Measurements from ENCODE around the gene FXR2. TPM values are rescaled to one million over a fixed set of nuclear protein-coding genes. Genes with fewer than 3 reads are reported as not detected.

The FXR2 gene
- total RNA-seq, 1 experiment from 2014 or later: 35.1 TPM

DNA sequence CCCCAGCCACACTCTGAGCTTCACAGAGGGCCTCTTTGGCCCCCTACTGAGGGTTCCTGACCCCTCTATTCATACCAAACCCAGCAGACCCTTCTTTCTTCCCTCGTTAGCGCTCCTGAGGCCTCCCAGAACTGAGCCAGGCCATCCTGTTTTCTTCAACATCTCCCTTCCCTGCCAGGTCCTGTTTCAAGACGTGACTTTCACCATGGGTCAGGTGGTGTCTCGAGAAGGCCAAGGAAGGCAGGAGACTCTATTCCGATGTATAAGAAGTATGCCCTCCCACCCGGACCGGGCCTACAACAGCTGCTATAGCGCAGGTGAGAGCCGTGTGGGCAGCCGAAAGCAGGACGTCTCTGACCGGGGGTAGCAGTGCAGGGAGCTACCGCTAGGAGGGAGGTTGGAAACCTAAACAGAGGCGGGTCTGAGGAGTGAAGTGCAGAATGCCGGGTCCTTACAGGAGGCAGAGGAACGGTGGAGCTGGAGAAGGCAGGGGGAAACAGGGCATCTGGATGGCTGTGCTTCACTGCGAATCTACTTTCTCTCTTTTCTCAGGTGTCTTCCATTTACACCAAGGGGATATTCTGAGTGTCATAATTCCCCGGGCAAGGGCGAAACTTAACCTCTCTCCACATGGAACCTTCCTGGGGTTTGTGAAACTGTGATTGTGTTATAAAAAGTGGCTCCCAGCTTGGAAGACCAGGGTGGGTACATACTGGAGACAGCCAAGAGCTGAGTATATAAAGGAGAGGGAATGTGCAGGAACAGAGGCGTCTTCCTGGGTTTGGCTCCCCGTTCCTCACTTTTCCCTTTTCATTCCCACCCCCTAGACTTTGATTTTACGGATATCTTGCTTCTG is 54.3 kb downstream of the FXR2 start (continued):
- TF ChIP-seq, protein P1, sequence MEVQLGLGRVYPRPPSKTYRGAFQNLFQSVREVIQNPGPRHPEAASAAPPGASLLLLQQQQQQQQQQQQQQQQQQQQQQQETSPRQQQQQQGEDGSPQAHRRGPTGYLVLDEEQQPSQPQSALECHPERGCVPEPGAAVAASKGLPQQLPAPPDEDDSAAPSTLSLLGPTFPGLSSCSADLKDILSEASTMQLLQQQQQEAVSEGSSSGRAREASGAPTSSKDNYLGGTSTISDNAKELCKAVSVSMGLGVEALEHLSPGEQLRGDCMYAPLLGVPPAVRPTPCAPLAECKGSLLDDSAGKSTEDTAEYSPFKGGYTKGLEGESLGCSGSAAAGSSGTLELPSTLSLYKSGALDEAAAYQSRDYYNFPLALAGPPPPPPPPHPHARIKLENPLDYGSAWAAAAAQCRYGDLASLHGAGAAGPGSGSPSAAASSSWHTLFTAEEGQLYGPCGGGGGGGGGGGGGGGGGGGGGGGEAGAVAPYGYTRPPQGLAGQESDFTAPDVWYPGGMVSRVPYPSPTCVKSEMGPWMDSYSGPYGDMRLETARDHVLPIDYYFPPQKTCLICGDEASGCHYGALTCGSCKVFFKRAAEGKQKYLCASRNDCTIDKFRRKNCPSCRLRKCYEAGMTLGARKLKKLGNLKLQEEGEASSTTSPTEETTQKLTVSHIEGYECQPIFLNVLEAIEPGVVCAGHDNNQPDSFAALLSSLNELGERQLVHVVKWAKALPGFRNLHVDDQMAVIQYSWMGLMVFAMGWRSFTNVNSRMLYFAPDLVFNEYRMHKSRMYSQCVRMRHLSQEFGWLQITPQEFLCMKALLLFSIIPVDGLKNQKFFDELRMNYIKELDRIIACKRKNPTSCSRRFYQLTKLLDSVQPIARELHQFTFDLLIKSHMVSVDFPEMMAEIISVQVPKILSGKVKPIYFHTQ (CRISPR knock-in tag; IDR thresholded peaks at IDR 0.05): no peak
- TF ChIP-seq, protein P2, sequence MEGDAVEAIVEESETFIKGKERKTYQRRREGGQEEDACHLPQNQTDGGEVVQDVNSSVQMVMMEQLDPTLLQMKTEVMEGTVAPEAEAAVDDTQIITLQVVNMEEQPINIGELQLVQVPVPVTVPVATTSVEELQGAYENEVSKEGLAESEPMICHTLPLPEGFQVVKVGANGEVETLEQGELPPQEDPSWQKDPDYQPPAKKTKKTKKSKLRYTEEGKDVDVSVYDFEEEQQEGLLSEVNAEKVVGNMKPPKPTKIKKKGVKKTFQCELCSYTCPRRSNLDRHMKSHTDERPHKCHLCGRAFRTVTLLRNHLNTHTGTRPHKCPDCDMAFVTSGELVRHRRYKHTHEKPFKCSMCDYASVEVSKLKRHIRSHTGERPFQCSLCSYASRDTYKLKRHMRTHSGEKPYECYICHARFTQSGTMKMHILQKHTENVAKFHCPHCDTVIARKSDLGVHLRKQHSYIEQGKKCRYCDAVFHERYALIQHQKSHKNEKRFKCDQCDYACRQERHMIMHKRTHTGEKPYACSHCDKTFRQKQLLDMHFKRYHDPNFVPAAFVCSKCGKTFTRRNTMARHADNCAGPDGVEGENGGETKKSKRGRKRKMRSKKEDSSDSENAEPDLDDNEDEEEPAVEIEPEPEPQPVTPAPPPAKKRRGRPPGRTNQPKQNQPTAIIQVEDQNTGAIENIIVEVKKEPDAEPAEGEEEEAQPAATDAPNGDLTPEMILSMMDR (IDR thresholded peaks at IDR 0.05): peak; percentile 50
- TF ChIP-seq ZNF416 (CRISPR knock-in tag; IDR thresholded peaks at IDR 0.05) (no peak), JAZF1 (CRISPR knock-in tag; IDR thresholded peaks at IDR 0.05) (no peak), NFATC4 (CRISPR knock-in tag; IDR thresholded peaks at IDR 0.05) (no peak), SP1 (CRISPR knock-in tag; conservative IDR thresholded peaks at IDR 0.05) (no peak), ELF4 (CRISPR knock-in tag; IDR thresholded peaks at IDR 0.05; ENCODE audit: low read depth) (no peak), ATF1 (CRISPR knock-in tag; IDR thresholded peaks at IDR 0.05) (no peak), FOXP1 (CRISPR knock-in tag; IDR thresholded peaks at IDR 0.05; ENCODE audit: borderline replicate concordance) (0 out of 2 replicates have a peak, but pooled peaks have one; percentile 43)
- TF ChIP-seq, protein P3, sequence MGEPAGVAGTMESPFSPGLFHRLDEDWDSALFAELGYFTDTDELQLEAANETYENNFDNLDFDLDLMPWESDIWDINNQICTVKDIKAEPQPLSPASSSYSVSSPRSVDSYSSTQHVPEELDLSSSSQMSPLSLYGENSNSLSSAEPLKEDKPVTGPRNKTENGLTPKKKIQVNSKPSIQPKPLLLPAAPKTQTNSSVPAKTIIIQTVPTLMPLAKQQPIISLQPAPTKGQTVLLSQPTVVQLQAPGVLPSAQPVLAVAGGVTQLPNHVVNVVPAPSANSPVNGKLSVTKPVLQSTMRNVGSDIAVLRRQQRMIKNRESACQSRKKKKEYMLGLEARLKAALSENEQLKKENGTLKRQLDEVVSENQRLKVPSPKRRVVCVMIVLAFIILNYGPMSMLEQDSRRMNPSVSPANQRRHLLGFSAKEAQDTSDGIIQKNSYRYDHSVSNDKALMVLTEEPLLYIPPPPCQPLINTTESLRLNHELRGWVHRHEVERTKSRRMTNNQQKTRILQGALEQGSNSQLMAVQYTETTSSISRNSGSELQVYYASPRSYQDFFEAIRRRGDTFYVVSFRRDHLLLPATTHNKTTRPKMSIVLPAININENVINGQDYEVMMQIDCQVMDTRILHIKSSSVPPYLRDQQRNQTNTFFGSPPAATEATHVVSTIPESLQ (CRISPR knock-in tag; IDR thresholded peaks at IDR 0.05): no peak
- TF ChIP-seq, protein P4, sequence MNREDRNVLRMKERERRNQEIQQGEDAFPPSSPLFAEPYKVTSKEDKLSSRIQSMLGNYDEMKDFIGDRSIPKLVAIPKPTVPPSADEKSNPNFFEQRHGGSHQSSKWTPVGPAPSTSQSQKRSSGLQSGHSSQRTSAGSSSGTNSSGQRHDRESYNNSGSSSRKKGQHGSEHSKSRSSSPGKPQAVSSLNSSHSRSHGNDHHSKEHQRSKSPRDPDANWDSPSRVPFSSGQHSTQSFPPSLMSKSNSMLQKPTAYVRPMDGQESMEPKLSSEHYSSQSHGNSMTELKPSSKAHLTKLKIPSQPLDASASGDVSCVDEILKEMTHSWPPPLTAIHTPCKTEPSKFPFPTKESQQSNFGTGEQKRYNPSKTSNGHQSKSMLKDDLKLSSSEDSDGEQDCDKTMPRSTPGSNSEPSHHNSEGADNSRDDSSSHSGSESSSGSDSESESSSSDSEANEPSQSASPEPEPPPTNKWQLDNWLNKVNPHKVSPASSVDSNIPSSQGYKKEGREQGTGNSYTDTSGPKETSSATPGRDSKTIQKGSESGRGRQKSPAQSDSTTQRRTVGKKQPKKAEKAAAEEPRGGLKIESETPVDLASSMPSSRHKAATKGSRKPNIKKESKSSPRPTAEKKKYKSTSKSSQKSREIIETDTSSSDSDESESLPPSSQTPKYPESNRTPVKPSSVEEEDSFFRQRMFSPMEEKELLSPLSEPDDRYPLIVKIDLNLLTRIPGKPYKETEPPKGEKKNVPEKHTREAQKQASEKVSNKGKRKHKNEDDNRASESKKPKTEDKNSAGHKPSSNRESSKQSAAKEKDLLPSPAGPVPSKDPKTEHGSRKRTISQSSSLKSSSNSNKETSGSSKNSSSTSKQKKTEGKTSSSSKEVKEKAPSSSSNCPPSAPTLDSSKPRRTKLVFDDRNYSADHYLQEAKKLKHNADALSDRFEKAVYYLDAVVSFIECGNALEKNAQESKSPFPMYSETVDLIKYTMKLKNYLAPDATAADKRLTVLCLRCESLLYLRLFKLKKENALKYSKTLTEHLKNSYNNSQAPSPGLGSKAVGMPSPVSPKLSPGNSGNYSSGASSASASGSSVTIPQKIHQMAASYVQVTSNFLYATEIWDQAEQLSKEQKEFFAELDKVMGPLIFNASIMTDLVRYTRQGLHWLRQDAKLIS (CRISPR knock-in tag; IDR thresholded peaks at IDR 0.05; ENCODE audit: borderline replicate concordance): no peak
- TF ChIP-seq, protein P5, sequence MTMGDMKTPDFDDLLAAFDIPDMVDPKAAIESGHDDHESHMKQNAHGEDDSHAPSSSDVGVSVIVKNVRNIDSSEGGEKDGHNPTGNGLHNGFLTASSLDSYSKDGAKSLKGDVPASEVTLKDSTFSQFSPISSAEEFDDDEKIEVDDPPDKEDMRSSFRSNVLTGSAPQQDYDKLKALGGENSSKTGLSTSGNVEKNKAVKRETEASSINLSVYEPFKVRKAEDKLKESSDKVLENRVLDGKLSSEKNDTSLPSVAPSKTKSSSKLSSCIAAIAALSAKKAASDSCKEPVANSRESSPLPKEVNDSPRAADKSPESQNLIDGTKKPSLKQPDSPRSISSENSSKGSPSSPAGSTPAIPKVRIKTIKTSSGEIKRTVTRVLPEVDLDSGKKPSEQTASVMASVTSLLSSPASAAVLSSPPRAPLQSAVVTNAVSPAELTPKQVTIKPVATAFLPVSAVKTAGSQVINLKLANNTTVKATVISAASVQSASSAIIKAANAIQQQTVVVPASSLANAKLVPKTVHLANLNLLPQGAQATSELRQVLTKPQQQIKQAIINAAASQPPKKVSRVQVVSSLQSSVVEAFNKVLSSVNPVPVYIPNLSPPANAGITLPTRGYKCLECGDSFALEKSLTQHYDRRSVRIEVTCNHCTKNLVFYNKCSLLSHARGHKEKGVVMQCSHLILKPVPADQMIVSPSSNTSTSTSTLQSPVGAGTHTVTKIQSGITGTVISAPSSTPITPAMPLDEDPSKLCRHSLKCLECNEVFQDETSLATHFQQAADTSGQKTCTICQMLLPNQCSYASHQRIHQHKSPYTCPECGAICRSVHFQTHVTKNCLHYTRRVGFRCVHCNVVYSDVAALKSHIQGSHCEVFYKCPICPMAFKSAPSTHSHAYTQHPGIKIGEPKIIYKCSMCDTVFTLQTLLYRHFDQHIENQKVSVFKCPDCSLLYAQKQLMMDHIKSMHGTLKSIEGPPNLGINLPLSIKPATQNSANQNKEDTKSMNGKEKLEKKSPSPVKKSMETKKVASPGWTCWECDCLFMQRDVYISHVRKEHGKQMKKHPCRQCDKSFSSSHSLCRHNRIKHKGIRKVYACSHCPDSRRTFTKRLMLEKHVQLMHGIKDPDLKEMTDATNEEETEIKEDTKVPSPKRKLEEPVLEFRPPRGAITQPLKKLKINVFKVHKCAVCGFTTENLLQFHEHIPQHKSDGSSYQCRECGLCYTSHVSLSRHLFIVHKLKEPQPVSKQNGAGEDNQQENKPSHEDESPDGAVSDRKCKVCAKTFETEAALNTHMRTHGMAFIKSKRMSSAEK (CRISPR knock-in tag; IDR thresholded peaks at IDR 0.05; ENCODE audit: borderline replicate concordance): no peak
- TF ChIP-seq, protein P6, sequence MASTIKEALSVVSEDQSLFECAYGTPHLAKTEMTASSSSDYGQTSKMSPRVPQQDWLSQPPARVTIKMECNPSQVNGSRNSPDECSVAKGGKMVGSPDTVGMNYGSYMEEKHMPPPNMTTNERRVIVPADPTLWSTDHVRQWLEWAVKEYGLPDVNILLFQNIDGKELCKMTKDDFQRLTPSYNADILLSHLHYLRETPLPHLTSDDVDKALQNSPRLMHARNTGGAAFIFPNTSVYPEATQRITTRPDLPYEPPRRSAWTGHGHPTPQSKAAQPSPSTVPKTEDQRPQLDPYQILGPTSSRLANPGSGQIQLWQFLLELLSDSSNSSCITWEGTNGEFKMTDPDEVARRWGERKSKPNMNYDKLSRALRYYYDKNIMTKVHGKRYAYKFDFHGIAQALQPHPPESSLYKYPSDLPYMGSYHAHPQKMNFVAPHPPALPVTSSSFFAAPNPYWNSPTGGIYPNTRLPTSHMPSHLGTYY (CRISPR knock-in tag; IDR thresholded peaks at IDR 0.05): no peak
